ENCODE measurements around the gene SLC38A3. TPM values are rescaled to one million over a fixed set of nuclear protein-coding genes. Genes with fewer than 3 reads are reported as not detected.
"Not testable (repeated sequence)": the region's sequence is repeated elsewhere in the genome, so short reads cannot be mapped to it uniquely, and the experiment has no call there.

The SLC38A3 gene
- total RNA-seq, 4 donors from 2014 or later = 1.9 to 8.9 (median 5.0) TPM

DNA sequence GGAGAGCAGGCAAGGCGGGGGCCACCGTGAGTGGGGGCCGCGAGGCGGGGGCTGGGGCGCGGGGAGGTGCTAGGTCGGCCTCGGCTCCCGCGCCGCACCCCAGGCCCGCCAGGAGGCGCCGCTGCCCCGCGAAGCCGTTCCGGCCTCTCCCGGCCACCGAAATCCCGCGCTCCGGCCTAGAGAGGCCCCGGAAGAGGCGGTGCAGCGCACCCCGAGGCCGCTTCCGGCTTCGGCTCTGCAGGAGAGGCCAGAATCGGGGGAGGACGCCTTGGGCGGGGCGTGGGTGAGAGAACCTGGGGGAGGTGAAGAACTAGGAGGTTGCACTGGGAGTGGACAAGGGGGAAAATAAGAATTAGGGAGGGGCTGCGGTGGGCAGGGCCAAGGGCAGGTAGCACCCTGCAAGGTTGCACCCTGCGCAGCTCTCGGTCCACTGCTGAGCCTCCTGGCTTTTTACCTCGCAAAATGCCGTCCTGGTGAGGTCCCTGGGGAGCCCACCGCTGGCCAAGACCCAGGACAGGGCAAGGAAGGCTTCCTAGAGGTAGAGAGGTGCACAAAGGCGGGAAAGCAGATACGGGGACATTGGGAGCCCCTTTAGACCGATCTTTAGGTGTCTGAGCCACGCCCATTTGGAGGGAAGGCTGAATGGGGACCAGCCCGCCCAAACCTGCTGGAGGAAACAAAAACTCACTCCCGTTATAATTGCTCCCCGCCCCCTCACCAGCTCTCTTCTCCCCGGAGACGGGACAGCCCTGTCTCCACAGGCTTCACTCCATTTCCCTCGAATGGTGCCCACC, 22.5 kb downstream of the SLC38A3 start:
- Histone ChIP-seq H3K4me3 (peak overlapping the region; percentile 70 to 80 (median 70)), H3K4me1 (peaks cover 13 to 21% of the 10 kb centered on the region in 2 donors), H3K27me3 (no peaks in the 10 kb centered on the region), H3K9me3 (no peaks in the 10 kb centered on the region), H3K36me3 (no peaks in the 10 kb centered on the region), H3K27ac (peak overlapping the region; percentile 64 to 74 (median 66))
- peak; percentile 7 to 24 for TF ChIP-seq POLR2A (IDR thresholded peaks at IDR 0.05)
- TF ChIP-seq, protein P1, sequence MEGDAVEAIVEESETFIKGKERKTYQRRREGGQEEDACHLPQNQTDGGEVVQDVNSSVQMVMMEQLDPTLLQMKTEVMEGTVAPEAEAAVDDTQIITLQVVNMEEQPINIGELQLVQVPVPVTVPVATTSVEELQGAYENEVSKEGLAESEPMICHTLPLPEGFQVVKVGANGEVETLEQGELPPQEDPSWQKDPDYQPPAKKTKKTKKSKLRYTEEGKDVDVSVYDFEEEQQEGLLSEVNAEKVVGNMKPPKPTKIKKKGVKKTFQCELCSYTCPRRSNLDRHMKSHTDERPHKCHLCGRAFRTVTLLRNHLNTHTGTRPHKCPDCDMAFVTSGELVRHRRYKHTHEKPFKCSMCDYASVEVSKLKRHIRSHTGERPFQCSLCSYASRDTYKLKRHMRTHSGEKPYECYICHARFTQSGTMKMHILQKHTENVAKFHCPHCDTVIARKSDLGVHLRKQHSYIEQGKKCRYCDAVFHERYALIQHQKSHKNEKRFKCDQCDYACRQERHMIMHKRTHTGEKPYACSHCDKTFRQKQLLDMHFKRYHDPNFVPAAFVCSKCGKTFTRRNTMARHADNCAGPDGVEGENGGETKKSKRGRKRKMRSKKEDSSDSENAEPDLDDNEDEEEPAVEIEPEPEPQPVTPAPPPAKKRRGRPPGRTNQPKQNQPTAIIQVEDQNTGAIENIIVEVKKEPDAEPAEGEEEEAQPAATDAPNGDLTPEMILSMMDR (IDR thresholded peaks at IDR 0.05 in 4 of 5, conservative IDR thresholded peaks at IDR 0.05 in 1 of 5) = peak; percentile 77 to 98 (median 93)
- in situ Hi-C loops (cut with MboI; ENCODE audit: low sequenced_read_pairs in 4 of 4) (loop anchor here in 2 of 4 donors (5.0 to 10.0 kb wide), 2 partner anchors 45 to 47 kb away; partner anchors contain the start of gene LSMEM2 (in 1 of the 2)), intact Hi-C loops (cut with DNase I; ENCODE audit: low total_unique reads) (loop anchor here (1.0 to 2.0 kb wide), 4 partner anchors 11 to 107 kb away; no protein-coding TSS in a partner anchor)
- DNase-seq (peak; percentile 78 to 85), ATAC-seq (peak; percentile 85 to 87)

DNA sequence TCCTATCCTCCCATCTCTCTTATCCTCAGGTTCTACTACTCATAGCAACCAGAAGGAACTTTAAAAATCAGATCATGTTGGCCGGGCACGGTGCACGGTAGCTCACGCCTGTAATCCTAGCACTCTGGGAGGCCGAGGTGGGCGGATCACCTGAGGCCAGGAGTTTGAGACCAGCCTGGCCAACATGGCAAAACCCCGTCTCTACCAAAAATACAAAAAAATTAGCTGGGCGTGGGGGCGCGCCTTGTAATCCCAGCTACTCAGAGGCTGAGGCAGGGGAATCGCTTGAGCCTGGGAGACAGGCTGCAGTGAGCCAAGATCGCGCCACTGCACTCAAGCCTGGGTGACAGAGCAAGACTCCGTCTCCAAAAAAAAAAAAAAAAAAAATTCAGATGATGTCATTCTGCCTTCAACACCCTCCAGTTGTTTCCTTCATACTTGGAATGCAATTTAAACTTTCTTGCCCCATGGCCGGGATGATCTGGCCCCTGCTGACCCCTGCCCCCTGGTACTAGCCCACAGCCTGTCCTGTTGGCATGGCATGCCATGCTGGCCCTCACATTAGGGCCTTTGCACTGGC, 23.2 kb downstream of the SLC38A3 start:
- ATAC-seq; H3K9me3 ChIP-seq; DNase-seq; H3K36me3 ChIP-seq; H3K27me3 ChIP-seq; intact Hi-C loops (cut with DNase I; ENCODE audit: low total_unique reads): not testable (repeated sequence)
- Histone ChIP-seq H3K4me1 (peaks cover 13 to 21% of the 10 kb centered on the region in 2 donors), H3K27ac (peak overlapping the region in 3 of 4 donors; percentile 64 to 74 (median 65)), H3K4me3 (peak overlapping the region; percentile 70 to 80 (median 70))
- in situ Hi-C loops (cut with MboI; ENCODE audit: low sequenced_read_pairs in 4 of 4) = loop anchor here in 2 of 4 donors (5.0 to 10.0 kb wide), 2 partner anchors 44 to 47 kb away; partner anchors contain the start of gene LSMEM2 (in 1 of the 2)

DNA sequence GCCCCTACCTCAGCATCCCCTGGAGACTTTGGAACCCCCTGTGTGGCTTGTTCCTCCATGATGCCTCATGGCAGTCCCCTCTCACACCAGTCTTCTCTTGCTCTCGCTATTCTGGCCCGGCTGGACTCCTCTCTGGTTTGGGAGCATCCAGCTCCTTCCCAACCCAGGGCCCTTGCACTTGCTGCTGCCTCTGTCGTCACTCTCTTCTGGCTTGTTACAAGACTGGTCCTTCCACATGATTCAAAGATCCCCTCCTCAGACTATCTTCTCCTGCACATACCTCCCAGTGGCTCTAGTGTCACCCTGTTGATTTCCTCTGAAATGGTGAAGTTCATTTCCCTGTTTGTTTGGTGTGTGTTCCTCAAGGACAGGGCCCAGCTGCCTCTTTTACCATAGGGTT, 24.4 kb downstream of the SLC38A3 start:
- H3K9me3 ChIP-seq = no peaks in the 10 kb centered on the region
- H3K36me3 ChIP-seq = no peaks in the 10 kb centered on the region
- H3K27me3 ChIP-seq = no peaks in the 10 kb centered on the region
- no peak for ATAC-seq
- peaks cover 13 to 21% of the 10 kb centered on the region in 2 donors for H3K4me1 ChIP-seq
- no peak for DNase-seq
- TF ChIP-seq POLR2A (IDR thresholded peaks at IDR 0.05) = no peak
- TF ChIP-seq, protein P1 (IDR thresholded peaks at IDR 0.05 in 4 of 5, conservative IDR thresholded peaks at IDR 0.05 in 1 of 5) = no peak
- intact Hi-C loops (cut with DNase I; ENCODE audit: low total_unique reads) = no loop called here
- in situ Hi-C loops (cut with MboI; ENCODE audit: low sequenced_read_pairs in 4 of 4) = loop anchor here in 2 of 4 donors (5.0 to 10.0 kb wide), 2 partner anchors 43 to 45 kb away; partner anchors contain the start of gene LSMEM2 (in 1 of the 2)
- H3K4me3 ChIP-seq = no peak overlapping the region
- no peak overlapping the region for H3K27ac ChIP-seq

DNA sequence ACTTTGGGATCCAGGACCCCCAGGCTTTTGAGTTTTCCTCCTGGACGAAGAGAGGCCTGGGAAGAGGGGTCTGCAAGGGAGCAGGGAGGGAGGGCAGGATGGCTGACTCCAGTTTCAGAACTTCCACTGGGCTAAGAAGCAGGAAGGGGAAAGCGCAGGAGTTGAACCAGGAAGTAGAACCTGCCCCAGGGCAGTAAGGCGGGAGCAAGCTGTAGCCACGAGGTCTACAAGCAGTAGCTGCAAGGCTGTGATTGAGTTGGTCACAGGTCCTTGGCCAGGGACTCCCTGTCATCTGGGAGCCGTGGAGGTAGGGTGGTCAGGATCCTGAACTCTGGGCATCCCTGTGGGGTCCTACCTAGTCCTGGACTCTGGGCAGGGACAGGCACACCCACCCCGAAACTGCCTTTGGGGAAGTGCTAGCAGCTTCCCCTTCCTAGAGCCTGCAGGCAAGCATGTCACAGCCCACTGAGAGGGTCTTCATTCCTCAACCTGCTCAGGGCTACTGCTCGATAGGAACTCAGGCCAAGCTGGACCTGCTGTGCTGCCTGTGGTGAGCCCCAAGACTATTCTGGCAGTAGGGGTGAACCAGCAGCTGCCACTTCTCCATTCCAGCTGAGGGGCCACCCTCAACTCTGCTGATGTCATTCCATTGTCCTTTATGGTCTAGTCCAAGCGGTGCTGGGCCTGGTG, 25.2 kb downstream of the SLC38A3 start:
- intact Hi-C loops (cut with DNase I; ENCODE audit: low total_unique reads) (no loop called here), in situ Hi-C loops (cut with MboI; ENCODE audit: low sequenced_read_pairs in 4 of 4) (no loop called here)
- Histone ChIP-seq H3K9me3 (no peaks in the 10 kb centered on the region), H3K27me3 (no peaks in the 10 kb centered on the region), H3K4me1 (peaks cover 18 to 22% of the 10 kb centered on the region in 2 donors), H3K4me3 (no peak overlapping the region), H3K36me3 (no peaks in the 10 kb centered on the region), H3K27ac (no peak overlapping the region)
- DNase-seq = no peak
- ATAC-seq = no peak
- TF ChIP-seq, protein P1 (IDR thresholded peaks at IDR 0.05 in 4 of 5, conservative IDR thresholded peaks at IDR 0.05 in 1 of 5) = no peak
- TF ChIP-seq POLR2A (IDR thresholded peaks at IDR 0.05) = no peak

Measured in gastrocnemius medialis (tissue), 4 donors.